DOHH2 (cell line): ENCODE data around the gene CFAP77.

Experiments used
- EZH2phosphoT487 ChIP-seq: fragments of 200-600 bp; sonication (generic); IDR thresholded peaks from 2 replicates; pipeline ENCODE4 v1.6.1; 2017; ENCODE audit warnings: borderline replicate concordance, mild to moderate bottlenecking, antibody characterized with exemption, low read length, moderate library complexity, mixed read lengths
- TF ChIP-seq, protein P1 (sequence below): fragments of 200-600 bp; sonication (generic); IDR thresholded peaks from one replicate; pipeline ENCODE4 v1.5.1; 2014; ENCODE audit warnings: antibody characterized with exemption, mild to moderate bottlenecking, low read depth, low read length; ENCODE audit not compliant: poor library complexity, severe bottlenecking

DNA sequence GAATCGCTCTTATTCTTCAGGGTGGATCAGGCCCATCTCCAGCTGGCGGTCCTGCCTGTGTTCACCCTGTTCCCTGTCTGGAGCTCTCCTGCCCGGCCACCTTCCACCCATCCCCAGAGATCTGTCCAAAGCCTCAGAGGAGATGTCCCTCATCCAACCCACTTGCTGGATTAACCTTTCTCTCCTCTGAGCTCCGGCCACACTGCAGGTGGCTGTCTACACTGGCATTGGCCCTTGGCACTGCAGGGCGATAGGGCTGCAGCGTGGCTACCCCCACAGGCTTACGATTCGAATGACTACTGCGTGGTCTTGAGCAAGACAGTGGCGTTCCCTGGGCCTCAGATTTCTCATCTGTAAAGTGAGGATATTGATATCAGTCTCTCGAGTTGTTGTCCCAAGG is 108.6 kb downstream of the CFAP77 start:
- TF ChIP-seq, protein P1, sequence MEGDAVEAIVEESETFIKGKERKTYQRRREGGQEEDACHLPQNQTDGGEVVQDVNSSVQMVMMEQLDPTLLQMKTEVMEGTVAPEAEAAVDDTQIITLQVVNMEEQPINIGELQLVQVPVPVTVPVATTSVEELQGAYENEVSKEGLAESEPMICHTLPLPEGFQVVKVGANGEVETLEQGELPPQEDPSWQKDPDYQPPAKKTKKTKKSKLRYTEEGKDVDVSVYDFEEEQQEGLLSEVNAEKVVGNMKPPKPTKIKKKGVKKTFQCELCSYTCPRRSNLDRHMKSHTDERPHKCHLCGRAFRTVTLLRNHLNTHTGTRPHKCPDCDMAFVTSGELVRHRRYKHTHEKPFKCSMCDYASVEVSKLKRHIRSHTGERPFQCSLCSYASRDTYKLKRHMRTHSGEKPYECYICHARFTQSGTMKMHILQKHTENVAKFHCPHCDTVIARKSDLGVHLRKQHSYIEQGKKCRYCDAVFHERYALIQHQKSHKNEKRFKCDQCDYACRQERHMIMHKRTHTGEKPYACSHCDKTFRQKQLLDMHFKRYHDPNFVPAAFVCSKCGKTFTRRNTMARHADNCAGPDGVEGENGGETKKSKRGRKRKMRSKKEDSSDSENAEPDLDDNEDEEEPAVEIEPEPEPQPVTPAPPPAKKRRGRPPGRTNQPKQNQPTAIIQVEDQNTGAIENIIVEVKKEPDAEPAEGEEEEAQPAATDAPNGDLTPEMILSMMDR = no peak
- TF ChIP-seq EZH2phosphoT487 = no peak
